Renal cortical epithelial cell (primary cell): ENCODE results near the gene CRB1. TPM values are rescaled to one million over a fixed set of nuclear protein-coding genes. Genes with fewer than 3 reads are reported as not detected.

Experiments
- DNase-seq: peaks from one replicate; pipeline ENCODE4 v3.0.0-alpha.2; 2011; ENCODE audit warnings: low read depth
- total RNA-seq: library from RNA; depleted of rRNA; stranded (reverse); fragments of >200 nt; gene quantifications from 2 replicates; pipeline ENCODE4 v1.2.3, GENCODE V29; 2014

The CRB1 gene
- total RNA-seq, result 0.25 TPM in 1 of 2 replicates, not detected in the other

- DNase-seq, result no peak
Measured at GRCh38 chr1:197268012-197268411, at the start of gene CRB1. TSS of gene CRB1 (plus strand) at chr1:197268252. CDS start at chr1:197268413, 161 bp downstream.

- DNase-seq, result no peak
Measured at GRCh38 chr1:197218857-197219256, 49.2 kb upstream of the CRB1 start.

- peak; percentile 17 for DNase-seq
Measured at GRCh38 chr1:197222025-197222685, 45.9 kb upstream of the CRB1 start.

- no peak for DNase-seq
Measured at GRCh38 chr1:197222780-197223179, 45.3 kb upstream of the CRB1 start.

- DNase-seq, result peak; percentile 35
Measured at GRCh38 chr1:197224160-197224559, 43.9 kb upstream of the CRB1 start.

- no peak for DNase-seq
Measured at GRCh38 chr1:197225611-197226010, 42.4 kb upstream of the CRB1 start.

- no peak for DNase-seq
Measured at GRCh38 chr1:197234581-197234980, 33.5 kb upstream of the CRB1 start.

GRCh38 chr1:197235355-197235754 lies 32.7 kb upstream of the CRB1 start:
- DNase-seq, result no peak

GRCh38 chr1:197247465-197247864 lies 20.6 kb upstream of the CRB1 start:
- DNase-seq, result no peak

GRCh38 chr1:197249324-197249723 lies 18.7 kb upstream of the CRB1 start:
- no peak for DNase-seq

GRCh38 chr1:197250616-197251015 lies 17.4 kb upstream of the CRB1 start:
- DNase-seq, result no peak

GRCh38 chr1:197252973-197253372 lies 15.1 kb upstream of the CRB1 start:
- DNase-seq, result no peak

- no peak for DNase-seq
Measured at GRCh38 chr1:197254866-197255265, 13.2 kb upstream of the CRB1 start.

- DNase-seq, result no peak
Measured at GRCh38 chr1:197264936-197265567, 3.0 kb upstream of the CRB1 start.

- DNase-seq, result no peak
Measured at GRCh38 chr1:197269053-197269452, 1.0 kb downstream of the CRB1 start.

GRCh38 chr1:197272791-197273190 lies 4.7 kb downstream of the CRB1 start:
- DNase-seq, result peak; percentile 41

GRCh38 chr1:197277166-197277565 lies 9.1 kb downstream of the CRB1 start:
- DNase-seq, result no peak

GRCh38 chr1:197284325-197284724 lies 16.3 kb downstream of the CRB1 start:
- DNase-seq, result peak; percentile 85

GRCh38 chr1:197284966-197285365 lies 16.9 kb downstream of the CRB1 start:
- no peak for DNase-seq

- DNase-seq, result peak; percentile 74
Measured at GRCh38 chr1:197285526-197286205, 17.6 kb downstream of the CRB1 start.

GRCh38 chr1:197286634-197287033 lies 18.6 kb downstream of the CRB1 start:
- no peak for DNase-seq

GRCh38 chr1:197287863-197288262 lies 19.8 kb downstream of the CRB1 start:
- no peak for DNase-seq

- peak; percentile 91 for DNase-seq
Measured at GRCh38 chr1:197302775-197303174, 34.7 kb downstream of the CRB1 start.
